ENCODE measurements around the gene C19orf18.

Gene C19orf18

DNA sequence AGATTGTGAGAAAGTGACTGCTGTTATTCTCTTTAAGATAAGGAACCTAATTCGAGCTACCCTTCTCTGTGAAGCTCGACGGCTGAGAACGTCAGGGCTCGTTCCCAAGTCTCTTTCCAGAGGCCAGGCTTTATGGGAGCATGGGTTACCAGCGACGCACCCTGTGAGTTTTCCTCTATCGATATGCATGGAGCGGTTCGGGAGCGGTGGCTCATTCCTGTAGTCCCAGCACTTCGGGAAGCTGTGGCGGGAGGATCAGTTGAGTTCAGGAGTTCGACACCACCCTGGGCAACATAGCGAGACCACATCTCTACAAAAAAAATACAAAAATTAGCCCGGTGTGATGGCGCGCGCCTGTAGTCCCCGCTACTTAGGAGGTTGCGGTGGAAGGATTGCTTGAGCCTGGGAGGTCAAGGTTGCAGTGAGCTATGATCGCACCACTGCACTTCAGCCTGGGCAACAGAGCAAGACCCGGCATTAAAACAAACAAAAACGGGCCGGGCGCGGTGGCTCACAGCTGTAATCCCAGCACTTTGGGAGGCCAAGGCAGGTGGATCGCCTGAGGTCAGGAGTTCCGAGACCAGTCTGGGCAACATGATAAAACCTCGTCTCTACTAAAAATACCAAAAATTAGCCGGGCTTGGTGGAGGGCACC lies 29.0 kb upstream of the C19orf18 start:
- peaks cover 63% of the 10 kb centered on the region for H3K36me3 ChIP-seq (ENCODE audit: control insufficient read depth, insufficient read depth, low read length)
- no peak overlapping the region for H3K27ac ChIP-seq (ENCODE audit: insufficient read depth, low read depth, low read length, poor library complexity, severe bottlenecking)
- H3K27me3 ChIP-seq (ENCODE audit: control insufficient read depth, insufficient read depth, low read length, poor library complexity, severe bottlenecking), result no peaks in the 10 kb centered on the region
- H3K9me3 ChIP-seq (ENCODE audit: control insufficient read depth, low read length), result peaks cover 4% of the 10 kb centered on the region
- H3K4me1 ChIP-seq (ENCODE audit: control insufficient read depth, insufficient read depth, low read length), result no peaks in the 10 kb centered on the region
- WGBS, 2 experiments, result 80 to 82% methylated on average over 31 of the region's 31 CpGs
- peak overlapping the region; percentile 92 for H3K4me3 ChIP-seq (ENCODE audit: insufficient read depth, low read depth, low read length)

- peak within 1 kb of the TSS; percentile 83 for H3K27ac ChIP-seq (ENCODE audit: insufficient read depth, low read depth, low read length, poor library complexity, severe bottlenecking)
- no peaks in the 10 kb centered on the region for H3K4me1 ChIP-seq (ENCODE audit: control insufficient read depth, insufficient read depth, low read length)
- peak within 1 kb of the TSS; percentile 92 for H3K4me3 ChIP-seq (ENCODE audit: insufficient read depth, low read depth, low read length)
- H3K9me3 ChIP-seq (ENCODE audit: control insufficient read depth, low read length), result peaks cover 4% of the 10 kb centered on the region
- 1% methylated on average over 91 of the region's 91 CpGs for WGBS, 2 experiments
- H3K36me3 ChIP-seq (ENCODE audit: control insufficient read depth, insufficient read depth, low read length), result peaks cover 68% of the 10 kb centered on the region
- H3K27me3 ChIP-seq (ENCODE audit: control insufficient read depth, insufficient read depth, low read length, poor library complexity, severe bottlenecking), result no peaks in the 10 kb centered on the region
Measured at GRCh38 chr19:58002384-58003173, 28.2 kb upstream of the C19orf18 start, which contains the start of gene ZNF606. ZNF606 (minus strand) TSS chr19:58002820; CDS start chr19:58001319, 1,501 bp downstream.

DNA sequence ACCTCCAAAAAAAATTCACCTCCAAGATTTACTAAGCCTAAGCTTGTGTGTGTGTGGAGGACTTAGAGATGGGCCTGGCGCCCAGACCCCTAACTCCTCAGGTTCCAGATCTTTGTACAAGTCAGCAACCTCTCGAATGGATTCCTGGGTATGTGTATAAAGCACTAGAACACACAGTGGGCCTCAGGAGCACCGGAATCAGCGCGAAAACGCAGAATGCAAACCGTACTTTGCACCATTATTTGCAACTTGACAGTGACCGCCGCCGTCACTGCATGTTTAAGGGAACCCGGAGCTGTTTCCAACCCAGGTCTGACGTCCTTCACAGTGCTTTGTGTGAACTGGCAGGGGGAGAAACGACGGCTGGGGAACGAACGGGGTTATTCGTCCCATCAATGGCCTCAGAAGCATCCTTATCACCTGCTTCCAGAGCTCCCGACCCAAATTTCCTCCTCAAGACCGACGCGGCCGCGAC lies 27.6 kb upstream of the C19orf18 start:
- H3K4me3 ChIP-seq (ENCODE audit: insufficient read depth, low read depth, low read length), result peak overlapping the region; percentile 92
- peaks cover 4% of the 10 kb centered on the region for H3K9me3 ChIP-seq (ENCODE audit: control insufficient read depth, low read length)
- peak overlapping the region; percentile 83 for H3K27ac ChIP-seq (ENCODE audit: insufficient read depth, low read depth, low read length, poor library complexity, severe bottlenecking)
- H3K27me3 ChIP-seq (ENCODE audit: control insufficient read depth, insufficient read depth, low read length, poor library complexity, severe bottlenecking), result no peaks in the 10 kb centered on the region
- peaks cover 67% of the 10 kb centered on the region for H3K36me3 ChIP-seq (ENCODE audit: control insufficient read depth, insufficient read depth, low read length)
- H3K4me1 ChIP-seq (ENCODE audit: control insufficient read depth, insufficient read depth, low read length), result no peaks in the 10 kb centered on the region
- WGBS, 2 experiments, result 6% methylated on average over 23 of the region's 23 CpGs

GRCh38 chr19:58000677-58001076 lies 26.3 kb upstream of the C19orf18 start:
- no peaks in the 10 kb centered on the region for H3K4me1 ChIP-seq (ENCODE audit: control insufficient read depth, insufficient read depth, low read length)
- H3K9me3 ChIP-seq (ENCODE audit: control insufficient read depth, low read length), result peaks cover 4% of the 10 kb centered on the region
- H3K27me3 ChIP-seq (ENCODE audit: control insufficient read depth, insufficient read depth, low read length, poor library complexity, severe bottlenecking), result no peaks in the 10 kb centered on the region
- WGBS, 2 experiments, result 95 to 99% methylated on average over 3 of the region's 4 CpGs
- no peak overlapping the region for H3K27ac ChIP-seq (ENCODE audit: insufficient read depth, low read depth, low read length, poor library complexity, severe bottlenecking)
- peaks cover 64% of the 10 kb centered on the region for H3K36me3 ChIP-seq (ENCODE audit: control insufficient read depth, insufficient read depth, low read length)
- no peak overlapping the region for H3K4me3 ChIP-seq (ENCODE audit: insufficient read depth, low read depth, low read length)

GRCh38 chr19:57992841-57993240 lies 18.5 kb upstream of the C19orf18 start:
- Histone ChIP-seq H3K4me3 (ENCODE audit: insufficient read depth, low read depth, low read length) (no peak overlapping the region), H3K27me3 (ENCODE audit: control insufficient read depth, insufficient read depth, low read length, poor library complexity, severe bottlenecking) (no peaks in the 10 kb centered on the region), H3K36me3 (ENCODE audit: control insufficient read depth, insufficient read depth, low read length) (peaks cover 69% of the 10 kb centered on the region), H3K4me1 (ENCODE audit: control insufficient read depth, insufficient read depth, low read length) (no peaks in the 10 kb centered on the region), H3K27ac (ENCODE audit: insufficient read depth, low read depth, low read length, poor library complexity, severe bottlenecking) (no peak overlapping the region), H3K9me3 (ENCODE audit: control insufficient read depth, low read length) (peaks cover 3% of the 10 kb centered on the region)
- WGBS, 2 experiments, result 93 to 96% methylated on average over 1 of the region's 1 CpG

DNA sequence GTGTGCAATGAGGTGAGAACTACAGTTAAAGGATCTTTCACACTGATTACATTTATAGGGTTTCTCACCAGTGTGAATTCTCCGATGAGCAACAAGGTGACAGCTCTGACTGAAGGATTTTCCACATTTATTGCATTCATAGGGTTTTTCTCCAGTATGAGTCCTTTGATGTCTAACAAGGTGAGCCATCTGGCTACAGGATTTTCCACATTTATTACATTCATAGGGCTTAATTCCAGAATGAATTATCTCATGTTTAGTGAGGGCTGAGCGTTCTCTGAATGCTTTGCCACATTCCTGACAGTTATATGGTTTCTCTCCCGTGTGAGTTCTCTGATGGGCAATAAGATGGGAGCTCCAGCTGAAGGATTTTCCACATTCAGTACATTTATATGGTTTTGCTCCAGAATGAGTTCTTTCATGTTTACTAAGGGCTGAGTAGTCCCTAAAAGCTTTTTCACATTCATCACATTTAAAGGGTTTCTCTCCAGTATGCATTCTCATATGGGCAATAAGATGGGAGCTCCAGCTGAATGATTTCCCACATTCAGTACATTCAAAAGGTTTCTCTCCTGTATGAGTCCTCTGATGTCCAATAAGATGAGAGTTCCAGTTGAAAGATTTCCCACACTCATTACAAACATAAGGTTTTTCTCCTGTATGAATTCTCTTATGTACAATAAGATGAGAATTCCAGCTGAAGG lies 4.4 kb upstream of the C19orf18 start:
- Histone ChIP-seq H3K9me3 (ENCODE audit: control insufficient read depth, low read length) (peaks cover 35% of the 10 kb centered on the region), H3K36me3 (ENCODE audit: control insufficient read depth, insufficient read depth, low read length) (peaks cover 79% of the 10 kb centered on the region), H3K4me1 (ENCODE audit: control insufficient read depth, insufficient read depth, low read length) (no peaks in the 10 kb centered on the region), H3K27me3 (ENCODE audit: control insufficient read depth, insufficient read depth, low read length, poor library complexity, severe bottlenecking) (no peaks in the 10 kb centered on the region), H3K4me3 (ENCODE audit: insufficient read depth, low read depth, low read length) (no peak overlapping the region), H3K27ac (ENCODE audit: insufficient read depth, low read depth, low read length, poor library complexity, severe bottlenecking) (no peak overlapping the region)
- WGBS, 2 experiments, result 96 to 98% methylated on average over 3 of the region's 3 CpGs

DNA sequence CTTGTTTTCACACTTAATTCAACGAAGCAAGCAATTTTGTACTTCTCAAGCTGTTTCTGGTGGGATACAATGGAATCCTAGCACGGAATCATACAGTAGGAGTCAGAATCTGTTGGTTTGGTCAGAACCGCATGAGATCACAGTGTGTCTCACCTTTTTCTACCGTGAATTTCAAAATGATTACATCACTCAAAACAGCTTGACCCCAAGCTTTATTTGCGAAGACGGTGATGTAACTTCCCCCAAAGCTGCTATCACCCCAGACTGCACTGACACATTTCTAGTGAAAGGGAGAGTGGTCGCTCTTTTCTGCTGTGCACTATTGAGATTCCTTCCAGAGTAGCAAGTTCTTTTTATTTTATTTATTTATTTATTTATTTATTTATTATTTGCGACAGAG lies 9.6 kb downstream of the C19orf18 start:
- Histone ChIP-seq H3K4me1 (ENCODE audit: control insufficient read depth, insufficient read depth, low read length) (no peaks in the 10 kb centered on the region), H3K9me3 (ENCODE audit: control insufficient read depth, low read length) (peaks cover 5% of the 10 kb centered on the region), H3K27me3 (ENCODE audit: control insufficient read depth, insufficient read depth, low read length, poor library complexity, severe bottlenecking) (no peaks in the 10 kb centered on the region), H3K4me3 (ENCODE audit: insufficient read depth, low read depth, low read length) (no peak overlapping the region), H3K36me3 (ENCODE audit: control insufficient read depth, insufficient read depth, low read length) (no peaks in the 10 kb centered on the region), H3K27ac (ENCODE audit: insufficient read depth, low read depth, low read length, poor library complexity, severe bottlenecking) (no peak overlapping the region)
- 83% methylated on average over 6 to 8 of the region's 8 CpGs for WGBS, 2 experiments

GRCh38 chr19:57961785-57962184 lies 12.5 kb downstream of the C19orf18 start:
- 50 to 75% methylated on average over 1 of the region's 1 CpG for WGBS, 2 experiments
- H3K36me3 ChIP-seq (ENCODE audit: control insufficient read depth, insufficient read depth, low read length), result no peaks in the 10 kb centered on the region
- H3K4me1 ChIP-seq (ENCODE audit: control insufficient read depth, insufficient read depth, low read length), result no peaks in the 10 kb centered on the region
- H3K27ac ChIP-seq (ENCODE audit: insufficient read depth, low read depth, low read length, poor library complexity, severe bottlenecking), result no peak overlapping the region
- peaks cover 6% of the 10 kb centered on the region for H3K9me3 ChIP-seq (ENCODE audit: control insufficient read depth, low read length)
- H3K4me3 ChIP-seq (ENCODE audit: insufficient read depth, low read depth, low read length), result no peak overlapping the region
- no peaks in the 10 kb centered on the region for H3K27me3 ChIP-seq (ENCODE audit: control insufficient read depth, insufficient read depth, low read length, poor library complexity, severe bottlenecking)

GRCh38 chr19:57954996-57955395 lies 19.3 kb downstream of the C19orf18 start:
- 85 to 92% methylated on average over 4 of the region's 4 CpGs for WGBS, 2 experiments
- Histone ChIP-seq H3K36me3 (ENCODE audit: control insufficient read depth, insufficient read depth, low read length) (no peaks in the 10 kb centered on the region), H3K9me3 (ENCODE audit: control insufficient read depth, low read length) (peaks cover 4% of the 10 kb centered on the region), H3K27ac (ENCODE audit: insufficient read depth, low read depth, low read length, poor library complexity, severe bottlenecking) (no peak overlapping the region), H3K27me3 (ENCODE audit: control insufficient read depth, insufficient read depth, low read length, poor library complexity, severe bottlenecking) (no peaks in the 10 kb centered on the region), H3K4me3 (ENCODE audit: insufficient read depth, low read depth, low read length) (no peak overlapping the region), H3K4me1 (ENCODE audit: control insufficient read depth, insufficient read depth, low read length) (no peaks in the 10 kb centered on the region)

DNA sequence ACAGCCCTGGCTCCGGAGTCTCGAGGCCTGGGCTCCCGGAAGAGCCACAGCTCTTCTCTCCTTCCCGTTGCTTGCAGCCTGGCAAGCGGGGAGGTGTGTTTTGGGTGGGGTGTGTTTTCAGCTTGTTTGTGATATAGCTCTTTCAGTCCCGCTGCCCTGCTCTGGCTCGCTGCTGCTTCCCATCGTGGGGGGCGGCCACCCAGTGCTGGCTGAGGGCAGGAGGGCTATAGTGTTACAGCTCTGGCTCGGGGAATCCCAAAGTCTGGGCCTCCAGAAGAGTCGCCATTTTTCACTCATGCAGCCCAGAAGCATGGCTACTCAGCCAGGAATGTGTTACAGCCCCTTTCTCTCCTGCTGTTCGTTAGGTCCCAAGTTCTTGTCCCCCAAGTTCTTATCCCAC lies 24.6 kb downstream of the C19orf18 start:
- no peak overlapping the region for H3K4me3 ChIP-seq (ENCODE audit: insufficient read depth, low read depth, low read length)
- H3K27ac ChIP-seq (ENCODE audit: insufficient read depth, low read depth, low read length, poor library complexity, severe bottlenecking), result no peak overlapping the region
- no peaks in the 10 kb centered on the region for H3K4me1 ChIP-seq (ENCODE audit: control insufficient read depth, insufficient read depth, low read length)
- no peaks in the 10 kb centered on the region for H3K27me3 ChIP-seq (ENCODE audit: control insufficient read depth, insufficient read depth, low read length, poor library complexity, severe bottlenecking)
- WGBS, 2 experiments, result 88 to 90% methylated on average over 12 of the region's 12 CpGs
- no peaks in the 10 kb centered on the region for H3K36me3 ChIP-seq (ENCODE audit: control insufficient read depth, insufficient read depth, low read length)
- H3K9me3 ChIP-seq (ENCODE audit: control insufficient read depth, low read length), result no peaks in the 10 kb centered on the region

Measured in ectodermal cell (in vitro differentiated cells).